ENCODE measurements around the gene ACBD6.

DNA sequence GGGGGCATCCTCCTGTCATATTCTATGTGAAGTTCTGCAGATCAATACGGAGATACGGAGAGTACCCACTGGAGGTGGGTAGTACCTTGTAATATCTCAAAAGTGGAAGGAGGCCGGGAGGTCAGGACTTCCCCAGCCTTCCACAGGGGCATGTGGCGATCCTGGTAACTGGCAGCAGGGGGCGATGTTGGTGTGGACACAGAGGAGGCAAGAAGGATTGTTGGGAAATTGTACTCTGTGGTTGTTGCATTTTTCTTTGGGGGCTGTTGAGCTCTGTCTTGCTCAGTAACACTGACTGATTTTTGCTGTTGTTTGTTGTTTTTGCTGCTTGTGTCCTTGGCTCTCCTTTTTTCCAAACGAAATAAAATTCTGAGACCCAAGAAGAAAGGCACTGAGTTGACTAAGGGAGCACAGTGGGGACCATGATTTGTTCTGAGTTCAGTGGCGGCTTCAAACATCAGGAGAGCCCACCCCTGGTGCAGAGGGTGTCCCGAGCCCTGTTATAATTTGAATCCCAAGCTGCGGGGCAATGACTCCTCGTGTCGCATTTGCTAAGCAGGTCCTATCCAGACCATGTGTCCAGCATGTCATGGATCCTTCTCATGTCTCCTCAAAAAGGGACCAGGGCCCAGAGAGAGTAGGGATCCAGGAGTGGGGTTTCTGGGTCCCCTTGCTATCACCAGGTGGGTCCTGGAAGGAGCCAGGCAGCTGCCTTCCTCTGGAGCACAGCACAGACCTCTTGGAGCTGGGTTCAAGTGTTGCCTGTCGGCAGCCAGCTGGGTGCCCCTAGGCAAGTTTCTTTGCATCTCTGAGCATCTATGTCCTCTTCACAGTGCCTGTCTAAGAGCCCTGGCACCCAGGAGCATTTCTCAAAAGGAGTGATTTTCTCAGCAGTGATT, 249.5 kb downstream of the ACBD6 start:
- TF ChIP-seq, protein P1, sequence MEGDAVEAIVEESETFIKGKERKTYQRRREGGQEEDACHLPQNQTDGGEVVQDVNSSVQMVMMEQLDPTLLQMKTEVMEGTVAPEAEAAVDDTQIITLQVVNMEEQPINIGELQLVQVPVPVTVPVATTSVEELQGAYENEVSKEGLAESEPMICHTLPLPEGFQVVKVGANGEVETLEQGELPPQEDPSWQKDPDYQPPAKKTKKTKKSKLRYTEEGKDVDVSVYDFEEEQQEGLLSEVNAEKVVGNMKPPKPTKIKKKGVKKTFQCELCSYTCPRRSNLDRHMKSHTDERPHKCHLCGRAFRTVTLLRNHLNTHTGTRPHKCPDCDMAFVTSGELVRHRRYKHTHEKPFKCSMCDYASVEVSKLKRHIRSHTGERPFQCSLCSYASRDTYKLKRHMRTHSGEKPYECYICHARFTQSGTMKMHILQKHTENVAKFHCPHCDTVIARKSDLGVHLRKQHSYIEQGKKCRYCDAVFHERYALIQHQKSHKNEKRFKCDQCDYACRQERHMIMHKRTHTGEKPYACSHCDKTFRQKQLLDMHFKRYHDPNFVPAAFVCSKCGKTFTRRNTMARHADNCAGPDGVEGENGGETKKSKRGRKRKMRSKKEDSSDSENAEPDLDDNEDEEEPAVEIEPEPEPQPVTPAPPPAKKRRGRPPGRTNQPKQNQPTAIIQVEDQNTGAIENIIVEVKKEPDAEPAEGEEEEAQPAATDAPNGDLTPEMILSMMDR (IDR thresholded peaks at IDR 0.05): peak in 3 of 4 experiments; percentile 47 to 64 (median 49)
- TF ChIP-seq POLR2A (IDR thresholded peaks at IDR 0.05) (no peak), POLR2AphosphoS5 (IDR thresholded peaks at IDR 0.05) (no peak)
